ENCODE results near the gene GBA3. TPM values are rescaled to one million over a fixed set of nuclear protein-coding genes. Genes with fewer than 3 reads are reported as not detected.

Gene GBA3
- total RNA-seq, 1 experiment from 2014 or later: not detected

GRCh38 chr4:22744478-22745062 lies 51.8 kb downstream of the GBA3 start:
- H3K4me1 Mint-ChIP-seq: no peaks in the 10 kb centered on the region

More at GRCh38 chr4:22744478-22745062, 51.8 kb downstream of the GBA3 start:
- Mint-ChIP-seq H3K36me3 (ENCODE audit: insufficient read depth in 1 of 3, low read depth in 3 of 3) (peaks cover 0 to 2% (median 0%) of the 10 kb centered on the region in 3 experiments; a peak in 2 of 7 replicates), H3K27me3 (ENCODE audit: low read depth) (no peaks in the 10 kb centered on the region; the same call in 1 of the 2 replicates), H3K9me3 (no peaks in the 10 kb centered on the region; a peak in 2 of 5 replicates), H3K27ac (no peak overlapping the region), H3K4me3 (no peak overlapping the region)
- no peak overlapping the region for H4K8ac ChIP-seq (replicated peaks; ENCODE audit: insufficient read length, low read depth, low read length)
- H3K4ac ChIP-seq (ENCODE audit: low read depth, low read length): no peak overlapping the region
- no CpG with 5 or more reads among the region's 8 CpGs for WGBS (ENCODE audit: extremely low coverage, insufficient read length, low lambda C conversion rate)
- TF ChIP-seq CTCF (conservative IDR thresholded peaks at IDR 0.05): no peak
- no peak overlapping the region for H3K18ac ChIP-seq (ENCODE audit: insufficient read length, low read depth, low read length)
- H4K5ac ChIP-seq (ENCODE audit: insufficient read length, low read depth, low read length): no peak overlapping the region
- H3K4me2 ChIP-seq (ENCODE audit: insufficient read depth, insufficient read length, low read length): no peak overlapping the region
- no peak overlapping the region for H2BK5ac ChIP-seq (ENCODE audit: insufficient read length, low read length)
- H3K4me1 ChIP-seq (ENCODE audit: insufficient read depth, low read length): no peaks in the 10 kb centered on the region
- no peaks in the 10 kb centered on the region for H4K20me1 ChIP-seq (ENCODE audit: control insufficient read depth, insufficient read depth, insufficient read length)
- H3K9ac ChIP-seq (ENCODE audit: extremely low read depth, insufficient read length, low read length): no peak overlapping the region
- no peak overlapping the region for H2AFZ ChIP-seq (ENCODE audit: low read length)
- H3T11ph ChIP-seq (ENCODE audit: low read length): no peak overlapping the region
- H3K56ac ChIP-seq (ENCODE audit: insufficient read length, low read depth, low read length): no peak overlapping the region
- no peak overlapping the region for H3K27ac ChIP-seq (ENCODE audit: insufficient read length, low read depth, low read length)
- no peaks in the 10 kb centered on the region for H3K79me1 ChIP-seq (ENCODE audit: insufficient read depth, low read depth, low read length, poor library complexity, severe bottlenecking)
- no peak for DNase-seq
- no peak overlapping the region for H2BK15ac ChIP-seq (ENCODE audit: low read depth, low read length)
- H3K79me2 ChIP-seq (ENCODE audit: insufficient read depth, low read length): no peaks in the 10 kb centered on the region
- H3K9me3 ChIP-seq (ENCODE audit: control insufficient read depth, low read depth, low read length): no peaks in the 10 kb centered on the region
- no peak overlapping the region for H2AK5ac ChIP-seq (ENCODE audit: insufficient read length, low read length)
- H2BK120ac ChIP-seq (ENCODE audit: low read depth, low read length, poor library complexity, severe bottlenecking): no peak overlapping the region
- no peak overlapping the region for H2BK12ac ChIP-seq (ENCODE audit: insufficient read length, low read depth, low read length)
- H2BK20ac ChIP-seq (ENCODE audit: low read depth, low read length, poor library complexity, severe bottlenecking): no peak overlapping the region
- H3K23ac ChIP-seq (ENCODE audit: insufficient read length, low read depth, low read length): no peak overlapping the region
- no peaks in the 10 kb centered on the region for H3K23me2 ChIP-seq (ENCODE audit: insufficient read length, low read depth, low read length, poor library complexity, severe bottlenecking)
- H3K27me3 ChIP-seq (ENCODE audit: insufficient read depth, low read length): no peaks in the 10 kb centered on the region
- H4K91ac ChIP-seq (ENCODE audit: insufficient read length, low read depth, low read length): no peak overlapping the region
- no peak overlapping the region for H3K14ac ChIP-seq (ENCODE audit: insufficient read depth, low read length)
